Stomach (tissue), 4 donors: ENCODE measurements around the gene CUL4B.

ENCODE experiments used
- CTCF ChIP-seq, 7 experiments: fragments of 450-650 bp in 4 of 7; fragments of 200-600 bp in 3 of 7; sonication (generic) in 3 of 7; IDR thresholded peaks; one replicate each; pipeline ENCODE4 v1.5.1; 2016 to 2019; ENCODE audit warnings: antibody characterized with exemption in 7 of 7, control low read depth in 2 of 7, mild to moderate bottlenecking in 1 of 7
- POLR2A ChIP-seq, 4 donors: fragments of 450-650 bp; IDR thresholded peaks; one replicate each; pipeline ENCODE4 v1.6.1; 2016; ENCODE audit warnings: antibody characterized with exemption in 4 of 4, control low read depth in 2 of 4, mild to moderate bottlenecking in 1 of 4, moderate library complexity in 1 of 4

GRCh38 chrX:120568609-120569008, 7.8 kb upstream of the CUL4B start:
- no peak for TF ChIP-seq CTCF (IDR thresholded peaks at IDR 0.05)
- TF ChIP-seq POLR2A (IDR thresholded peaks at IDR 0.05), result no peak
